H1 (cell line): ENCODE results near the gene STEEP1. TPM values are rescaled to one million over a fixed set of nuclear protein-coding genes. Genes with fewer than 3 reads are reported as not detected.

Source experiments
- ATF2 ChIP-seq: IDR thresholded peaks from 2 replicates; pipeline ENCODE4 v1.6.1; 2012; ENCODE audit warnings: low read length, inconsistent platforms
- HDAC6 ChIP-seq: IDR thresholded peaks from one replicate; pipeline ENCODE4 v1.7.1; 2012; ENCODE audit warnings: low read depth, mild to moderate bottlenecking, inconsistent platforms, low read length, moderate library complexity
- RAD21 ChIP-seq, 2 experiments: IDR thresholded peaks in 1 of 2; conservative IDR thresholded peaks in 1 of 2; 2 replicates each; pipeline ENCODE4 v1.6.1; 2011; ENCODE audit warnings: low read depth in 2 of 2, low read length in 2 of 2, improper control_type of control experiment in 1 of 2, inconsistent platforms in 1 of 2, mild to moderate bottlenecking in 1 of 2, moderate library complexity in 1 of 2
- RFX5 ChIP-seq: IDR thresholded peaks from 2 replicates; pipeline ENCODE4 v1.6.1; 2011; ENCODE audit warnings: low read depth, low read length, improper control_type of control experiment, borderline replicate concordance
- RNF2 ChIP-seq: fragments of 200-900, 300-1000 bp; sonication (generic); IDR thresholded peaks from 2 replicates; pipeline ENCODE4 v1.7.1; 2016; ENCODE audit warnings: borderline replicate concordance, low read depth, mild to moderate bottlenecking, antibody characterized with exemption, low read length; ENCODE audit not compliant: poor library complexity, severe bottlenecking; ENCODE audit errors: missing control alignments
- polyA plus RNA-seq, 7 experiments: library from polyadenylated mRNA; depleted of rRNA in 3 of 7; stranded (reverse) in 5 of 7; unstranded in 2 of 7; fragments of >200 nt in 5 of 7; fragments of 200-250 nt in 2 of 7; gene quantifications; 1 replicate in 5 of 7; 2 replicates in 1 of 7; 4 replicates in 1 of 7; pipeline versions ENCODE4 v1.2.1 to v1.2.3, GENCODE V29; 2011 to 2013; ENCODE audit warnings: missing spikeins in 2 of 7, mixed read lengths in 2 of 7
- total RNA-seq: library from RNA; stranded (reverse); fragmentation: NEBNext Ultra II Directional; extraction: Animal tissue kit (Norgen Biotek cat#: 25700); gene quantifications from 2 replicates; pipeline ENCODE4 v1.2.1, GENCODE V29; 2021
- TF ChIP-seq, protein P1 (sequence below): fragments of 300-600 bp; sonication (generic); IDR thresholded peaks from 2 replicates; pipeline ENCODE4 v1.7.1; 2012; ENCODE audit warnings: low read length, moderate library complexity, mild to moderate bottlenecking, inconsistent platforms; ENCODE audit not compliant: insufficient replicate concordance

STEEP1 gene
- total and polyA plus RNA-seq, 2 of the 8 experiments (the other 6 are each of a cell fraction or from before 2014, with no cell fraction given) = 9.2 to 29.7 TPM

DNA sequence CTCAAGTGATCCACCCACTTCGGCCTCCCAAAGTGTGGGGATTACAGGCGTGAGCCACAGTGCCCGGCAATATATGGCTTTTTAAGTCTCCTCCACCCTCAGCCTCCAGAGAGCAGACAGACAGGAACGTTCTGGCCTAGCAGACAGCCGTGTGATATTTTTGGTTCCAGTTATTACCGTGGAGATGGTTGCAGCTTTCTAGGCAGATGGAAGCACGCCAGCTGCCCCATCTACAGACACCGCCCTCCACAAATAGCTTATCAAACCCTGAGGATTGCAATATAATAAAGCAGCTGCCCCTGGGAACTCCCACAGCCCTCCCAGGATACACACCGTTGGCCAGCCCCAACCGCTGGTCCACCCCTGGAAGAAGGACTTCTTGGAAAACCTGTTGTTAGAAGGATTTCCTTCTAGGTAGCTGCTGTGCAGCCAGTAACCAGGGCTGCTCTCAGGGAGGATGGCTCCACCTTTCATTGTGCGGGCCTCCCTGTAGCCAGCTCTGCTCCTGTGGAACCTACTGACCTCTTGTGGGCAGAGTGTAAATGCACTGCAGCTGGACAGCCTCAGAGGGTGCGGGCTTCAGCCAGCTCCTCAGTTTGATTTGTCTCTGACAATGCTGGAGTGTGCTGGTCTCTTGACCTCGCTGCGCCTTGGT, 52.9 kb downstream of the STEEP1 start (continued):
- TF ChIP-seq, protein P1, sequence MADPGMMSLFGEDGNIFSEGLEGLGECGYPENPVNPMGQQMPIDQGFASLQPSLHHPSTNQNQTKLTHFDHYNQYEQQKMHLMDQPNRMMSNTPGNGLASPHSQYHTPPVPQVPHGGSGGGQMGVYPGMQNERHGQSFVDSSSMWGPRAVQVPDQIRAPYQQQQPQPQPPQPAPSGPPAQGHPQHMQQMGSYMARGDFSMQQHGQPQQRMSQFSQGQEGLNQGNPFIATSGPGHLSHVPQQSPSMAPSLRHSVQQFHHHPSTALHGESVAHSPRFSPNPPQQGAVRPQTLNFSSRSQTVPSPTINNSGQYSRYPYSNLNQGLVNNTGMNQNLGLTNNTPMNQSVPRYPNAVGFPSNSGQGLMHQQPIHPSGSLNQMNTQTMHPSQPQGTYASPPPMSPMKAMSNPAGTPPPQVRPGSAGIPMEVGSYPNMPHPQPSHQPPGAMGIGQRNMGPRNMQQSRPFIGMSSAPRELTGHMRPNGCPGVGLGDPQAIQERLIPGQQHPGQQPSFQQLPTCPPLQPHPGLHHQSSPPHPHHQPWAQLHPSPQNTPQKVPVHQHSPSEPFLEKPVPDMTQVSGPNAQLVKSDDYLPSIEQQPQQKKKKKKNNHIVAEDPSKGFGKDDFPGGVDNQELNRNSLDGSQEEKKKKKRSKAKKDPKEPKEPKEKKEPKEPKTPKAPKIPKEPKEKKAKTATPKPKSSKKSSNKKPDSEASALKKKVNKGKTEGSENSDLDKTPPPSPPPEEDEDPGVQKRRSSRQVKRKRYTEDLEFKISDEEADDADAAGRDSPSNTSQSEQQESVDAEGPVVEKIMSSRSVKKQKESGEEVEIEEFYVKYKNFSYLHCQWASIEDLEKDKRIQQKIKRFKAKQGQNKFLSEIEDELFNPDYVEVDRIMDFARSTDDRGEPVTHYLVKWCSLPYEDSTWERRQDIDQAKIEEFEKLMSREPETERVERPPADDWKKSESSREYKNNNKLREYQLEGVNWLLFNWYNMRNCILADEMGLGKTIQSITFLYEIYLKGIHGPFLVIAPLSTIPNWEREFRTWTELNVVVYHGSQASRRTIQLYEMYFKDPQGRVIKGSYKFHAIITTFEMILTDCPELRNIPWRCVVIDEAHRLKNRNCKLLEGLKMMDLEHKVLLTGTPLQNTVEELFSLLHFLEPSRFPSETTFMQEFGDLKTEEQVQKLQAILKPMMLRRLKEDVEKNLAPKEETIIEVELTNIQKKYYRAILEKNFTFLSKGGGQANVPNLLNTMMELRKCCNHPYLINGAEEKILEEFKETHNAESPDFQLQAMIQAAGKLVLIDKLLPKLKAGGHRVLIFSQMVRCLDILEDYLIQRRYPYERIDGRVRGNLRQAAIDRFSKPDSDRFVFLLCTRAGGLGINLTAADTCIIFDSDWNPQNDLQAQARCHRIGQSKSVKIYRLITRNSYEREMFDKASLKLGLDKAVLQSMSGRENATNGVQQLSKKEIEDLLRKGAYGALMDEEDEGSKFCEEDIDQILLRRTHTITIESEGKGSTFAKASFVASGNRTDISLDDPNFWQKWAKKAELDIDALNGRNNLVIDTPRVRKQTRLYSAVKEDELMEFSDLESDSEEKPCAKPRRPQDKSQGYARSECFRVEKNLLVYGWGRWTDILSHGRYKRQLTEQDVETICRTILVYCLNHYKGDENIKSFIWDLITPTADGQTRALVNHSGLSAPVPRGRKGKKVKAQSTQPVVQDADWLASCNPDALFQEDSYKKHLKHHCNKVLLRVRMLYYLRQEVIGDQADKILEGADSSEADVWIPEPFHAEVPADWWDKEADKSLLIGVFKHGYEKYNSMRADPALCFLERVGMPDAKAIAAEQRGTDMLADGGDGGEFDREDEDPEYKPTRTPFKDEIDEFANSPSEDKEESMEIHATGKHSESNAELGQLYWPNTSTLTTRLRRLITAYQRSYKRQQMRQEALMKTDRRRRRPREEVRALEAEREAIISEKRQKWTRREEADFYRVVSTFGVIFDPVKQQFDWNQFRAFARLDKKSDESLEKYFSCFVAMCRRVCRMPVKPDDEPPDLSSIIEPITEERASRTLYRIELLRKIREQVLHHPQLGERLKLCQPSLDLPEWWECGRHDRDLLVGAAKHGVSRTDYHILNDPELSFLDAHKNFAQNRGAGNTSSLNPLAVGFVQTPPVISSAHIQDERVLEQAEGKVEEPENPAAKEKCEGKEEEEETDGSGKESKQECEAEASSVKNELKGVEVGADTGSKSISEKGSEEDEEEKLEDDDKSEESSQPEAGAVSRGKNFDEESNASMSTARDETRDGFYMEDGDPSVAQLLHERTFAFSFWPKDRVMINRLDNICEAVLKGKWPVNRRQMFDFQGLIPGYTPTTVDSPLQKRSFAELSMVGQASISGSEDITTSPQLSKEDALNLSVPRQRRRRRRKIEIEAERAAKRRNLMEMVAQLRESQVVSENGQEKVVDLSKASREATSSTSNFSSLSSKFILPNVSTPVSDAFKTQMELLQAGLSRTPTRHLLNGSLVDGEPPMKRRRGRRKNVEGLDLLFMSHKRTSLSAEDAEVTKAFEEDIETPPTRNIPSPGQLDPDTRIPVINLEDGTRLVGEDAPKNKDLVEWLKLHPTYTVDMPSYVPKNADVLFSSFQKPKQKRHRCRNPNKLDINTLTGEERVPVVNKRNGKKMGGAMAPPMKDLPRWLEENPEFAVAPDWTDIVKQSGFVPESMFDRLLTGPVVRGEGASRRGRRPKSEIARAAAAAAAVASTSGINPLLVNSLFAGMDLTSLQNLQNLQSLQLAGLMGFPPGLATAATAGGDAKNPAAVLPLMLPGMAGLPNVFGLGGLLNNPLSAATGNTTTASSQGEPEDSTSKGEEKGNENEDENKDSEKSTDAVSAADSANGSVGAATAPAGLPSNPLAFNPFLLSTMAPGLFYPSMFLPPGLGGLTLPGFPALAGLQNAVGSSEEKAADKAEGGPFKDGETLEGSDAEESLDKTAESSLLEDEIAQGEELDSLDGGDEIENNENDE = no peak
- no peak for TF ChIP-seq RNF2
- TF ChIP-seq RAD21 (IDR thresholded peaks at IDR 0.05 in 1 of 2, conservative IDR thresholded peaks at IDR 0.05 in 1 of 2; ENCODE audit: low read depth in 2 of 2, low read length in 2 of 2) = peak; percentile 81 to 88
- TF ChIP-seq RFX5 = no peak
- TF ChIP-seq HDAC6 = no peak
- no peak for TF ChIP-seq ATF2
